Heart left ventricle (tissue), 13 donors: Measurements from ENCODE around the gene PIP4K2A.

Experiments used
- POLR2A ChIP-seq, 2 donors: fragments of 450-650 bp; IDR thresholded peaks; one replicate each; pipeline ENCODE4 v1.6.1; 2017; ENCODE audit warnings: antibody characterized with exemption in 2 of 2, mild to moderate bottlenecking in 2 of 2, moderate library complexity in 2 of 2
- TF ChIP-seq, protein P1 (sequence below), 12 donors: fragments of 200-600 bp; sonication (generic) in 4 of 12; IDR thresholded peaks; one replicate each; pipeline versions ENCODE4 v1.5.0 to v1.8.0; 2018 to 2022; ENCODE audit warnings: antibody characterized with exemption in 12 of 12, mild to moderate bottlenecking in 5 of 12
- donor health status: ischemic (EF 13 %, LVEDD 7.1; RV severe dilation, severe dysfunction).
- donor health status: DM: no; HTN: yes; CAD: no.
- donor health status: DM: no; HTN: no; CAD: no.
- donor health status: ischemic (EF 25% LVEDD 6.9; RV normal size, moderate dysfunction).
- donor health status: ischemic (EF 25% LVEDD 5.7; RV mildly dilated, moderate dysfunction).
- donor health status: ischemic (EF 35%, LVEDD 5.7; RV mildly dilated, moderate dysfunction).
- donor health status: nonischemic (EF 11% LVEDD 7.7; RV severe dilation, severe dysfunction).
- donor health status: DM: yes; HTN: yes; CAD: no.
- donor health status: PGD.
- donor health status: ischemic (EF 29% LVEDD 5.4; RV normal size, mild dysfunction).
- donor health status: nonischemic (EF 23%, LVEDD 6.1; RV moderate dilation, normal function).

GRCh38 chr10:22613011-22613410, 101.4 kb downstream of the PIP4K2A start:
- no peak for TF ChIP-seq POLR2A (IDR thresholded peaks at IDR 0.05)
- TF ChIP-seq, protein P1, sequence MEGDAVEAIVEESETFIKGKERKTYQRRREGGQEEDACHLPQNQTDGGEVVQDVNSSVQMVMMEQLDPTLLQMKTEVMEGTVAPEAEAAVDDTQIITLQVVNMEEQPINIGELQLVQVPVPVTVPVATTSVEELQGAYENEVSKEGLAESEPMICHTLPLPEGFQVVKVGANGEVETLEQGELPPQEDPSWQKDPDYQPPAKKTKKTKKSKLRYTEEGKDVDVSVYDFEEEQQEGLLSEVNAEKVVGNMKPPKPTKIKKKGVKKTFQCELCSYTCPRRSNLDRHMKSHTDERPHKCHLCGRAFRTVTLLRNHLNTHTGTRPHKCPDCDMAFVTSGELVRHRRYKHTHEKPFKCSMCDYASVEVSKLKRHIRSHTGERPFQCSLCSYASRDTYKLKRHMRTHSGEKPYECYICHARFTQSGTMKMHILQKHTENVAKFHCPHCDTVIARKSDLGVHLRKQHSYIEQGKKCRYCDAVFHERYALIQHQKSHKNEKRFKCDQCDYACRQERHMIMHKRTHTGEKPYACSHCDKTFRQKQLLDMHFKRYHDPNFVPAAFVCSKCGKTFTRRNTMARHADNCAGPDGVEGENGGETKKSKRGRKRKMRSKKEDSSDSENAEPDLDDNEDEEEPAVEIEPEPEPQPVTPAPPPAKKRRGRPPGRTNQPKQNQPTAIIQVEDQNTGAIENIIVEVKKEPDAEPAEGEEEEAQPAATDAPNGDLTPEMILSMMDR (IDR thresholded peaks at IDR 0.05): no peak
